HepG2 (cell line): ENCODE measurements around the gene CFAP97. TPM values are rescaled to one million over a fixed set of nuclear protein-coding genes. Genes with fewer than 3 reads are reported as not detected.

Experiments
- ARHGAP35 ChIP-seq: sonication (generic); formaldehyde crosslinking; IDR thresholded peaks from 2 replicates; pipeline ENCODE4 v1.9.0; 2022; ENCODE audit warnings: mild to moderate bottlenecking, inconsistent platforms, moderate library complexity, missing genetic modification reagents, borderline replicate concordance
- CCDC6 ChIP-seq: sonication (generic); formaldehyde crosslinking; IDR thresholded peaks from 2 replicates; pipeline ENCODE4 v1.8.1; 2022; ENCODE audit warnings: mild to moderate bottlenecking, missing genetic modification reagents, moderate library complexity
- ISL2 ChIP-seq: sonication (generic); formaldehyde crosslinking; IDR thresholded peaks from 2 replicates; pipeline ENCODE4 v1.5.0; 2020; ENCODE audit warnings: missing genetic modification reagents
- JUN ChIP-seq: sonication (generic); formaldehyde crosslinking; IDR thresholded peaks from 2 replicates; pipeline ENCODE4 v1.4.0; 2020; ENCODE audit warnings: mild to moderate bottlenecking, missing genetic modification reagents
- KMT2A ChIP-seq: sonication (generic); formaldehyde crosslinking; IDR thresholded peaks from 2 replicates; pipeline ENCODE4 v1.4.0; 2020; ENCODE audit warnings: missing genetic modification reagents
- MBD4 ChIP-seq: IDR thresholded peaks from 2 replicates; pipeline ENCODE4 v1.6.1; 2012; ENCODE audit warnings: low read length, inconsistent platforms, borderline replicate concordance
- MED1 ChIP-seq: sonication (generic); formaldehyde crosslinking; IDR thresholded peaks from 2 replicates; pipeline ENCODE4 v1.4.0; 2020; ENCODE audit warnings: missing genetic modification reagents
- NONO ChIP-seq, 2 experiments: fragments of 450-650 bp in 1 of 2; sonication (generic) in 1 of 2; formaldehyde crosslinking in 1 of 2; IDR thresholded peaks in 1 of 2; conservative IDR thresholded peaks in 1 of 2; 2 replicates each; pipeline versions ENCODE4 v1.6.1 to v1.8.0; 2017 to 2022; ENCODE audit warnings: mild to moderate bottlenecking in 1 of 2, missing genetic modification reagents in 1 of 2, moderate library complexity in 1 of 2
- RAD21 ChIP-seq: fragments of 450-650 bp; formaldehyde crosslinking; IDR thresholded peaks from 2 replicates; pipeline ENCODE4 v1.5.0; 2020; ENCODE audit warnings: mild to moderate bottlenecking
- RORA ChIP-seq: sonication (generic); formaldehyde crosslinking; IDR thresholded peaks from 2 replicates; pipeline ENCODE4 v1.5.0; 2020; ENCODE audit warnings: mild to moderate bottlenecking, missing genetic modification reagents, moderate library complexity
- SIN3A ChIP-seq: IDR thresholded peaks from 2 replicates; pipeline ENCODE4 v1.6.1; 2011; ENCODE audit warnings: low read depth, mild to moderate bottlenecking, control low read depth, low read length, borderline replicate concordance
- TSC22D2 ChIP-seq: sonication (generic); formaldehyde crosslinking; IDR thresholded peaks from 2 replicates; pipeline ENCODE4 v1.5.1; 2020; ENCODE audit warnings: missing genetic modification reagents, mild to moderate bottlenecking, borderline replicate concordance
- ZBED4 ChIP-seq: sonication (generic); formaldehyde crosslinking; IDR thresholded peaks from 2 replicates; pipeline ENCODE4 v1.4.0; 2020; ENCODE audit warnings: missing genetic modification reagents, borderline replicate concordance
- ZFP36L1 ChIP-seq: sonication (generic); formaldehyde crosslinking; IDR thresholded peaks from 2 replicates; pipeline ENCODE4 v1.8.0; 2022; ENCODE audit warnings: mild to moderate bottlenecking, missing genetic modification reagents, moderate library complexity
- ZNF224 ChIP-seq: sonication (generic); formaldehyde crosslinking; IDR thresholded peaks from 2 replicates; pipeline ENCODE4 v1.5.0; 2020; ENCODE audit warnings: mild to moderate bottlenecking, missing genetic modification reagents
- ZNF256 ChIP-seq: sonication (generic); formaldehyde crosslinking; conservative IDR thresholded peaks from 2 replicates; pipeline ENCODE4 v1.4.0; 2020; ENCODE audit warnings: missing genetic modification reagents
- ZNF292 ChIP-seq: sonication (generic); formaldehyde crosslinking; IDR thresholded peaks from 2 replicates; pipeline ENCODE4 v1.8.1; 2022; ENCODE audit warnings: mild to moderate bottlenecking, low read depth, missing genetic modification reagents, borderline replicate concordance
- ZNF543 ChIP-seq: sonication (generic); formaldehyde crosslinking; IDR thresholded peaks from 2 replicates; pipeline ENCODE4 v1.4.0; 2020; ENCODE audit warnings: mild to moderate bottlenecking, missing genetic modification reagents
- ZNF598 ChIP-seq: sonication (generic); formaldehyde crosslinking; IDR thresholded peaks from 2 replicates; pipeline ENCODE4 v1.5.1; 2020; ENCODE audit warnings: mild to moderate bottlenecking, missing genetic modification reagents, borderline replicate concordance
- ZNF704 ChIP-seq: sonication (generic); formaldehyde crosslinking; IDR thresholded peaks from 2 replicates; pipeline ENCODE4 v1.8.1; 2023; ENCODE audit warnings: mild to moderate bottlenecking, inconsistent platforms, moderate library complexity, missing genetic modification reagents, borderline replicate concordance
- ZNF781 ChIP-seq: sonication (generic); formaldehyde crosslinking; IDR thresholded peaks from 2 replicates; pipeline ENCODE4 v1.5.1; 2020; ENCODE audit warnings: borderline replicate concordance, mild to moderate bottlenecking, missing genetic modification reagents; ENCODE audit errors: not compliant biosample characterization
- polyA plus RNA-seq, 8 experiments: library from polyadenylated mRNA; depleted of rRNA in 3 of 8; stranded (reverse) in 7 of 8; unstranded in 1 of 8; fragments of >200 nt; fragmentation: Illumina TruSeq in 4 of 8; extraction: Trizol in 4 of 8; gene quantifications; 2 replicates each; pipeline versions ENCODE4 v1.2.1 to v1.2.3, GENCODE V29; 2011 to 2016; ENCODE audit warnings: low read depth in 4 of 8, missing spikeins in 1 of 8, mixed read lengths in 1 of 8; ENCODE audit not compliant: insufficient read depth in 1 of 8
- total RNA-seq, 5 experiments: library from RNA; depleted of rRNA; stranded (reverse); fragments of >200 nt; fragmentation: Illumina TruSeq; extraction: Trizol; gene quantifications; 2 replicates each; pipeline ENCODE4 v1.2.3, GENCODE V29; 2016; ENCODE audit warnings: low read depth in 1 of 5

Gene CFAP97
- total and polyA plus RNA-seq, 2 of the 13 experiments (the other 11 are each of a cell fraction or from before 2014, with no cell fraction given): 32.1 to 44.4 TPM

- TF ChIP-seq ZNF224 (CRISPR knock-in tag) (0 out of 2 replicates have a peak, but pooled peaks have one; percentile 49), KMT2A (CRISPR knock-in tag) (peak; percentile 88), MBD4 (no peak), ARHGAP35 (CRISPR knock-in tag) (0 out of 2 replicates have a peak, but pooled peaks have one; percentile 35), RORA (CRISPR knock-in tag) (no peak), NONO (IDR thresholded peaks at IDR 0.05) (no peak), NONO (CRISPR knock-in tag; conservative IDR thresholded peaks at IDR 0.05) (peak; percentile 78), ZNF543 (CRISPR knock-in tag) (peak; percentile 71; the same call in 1 of the 2 replicates), TSC22D2 (0 out of 2 replicates have a peak, but pooled peaks have one; percentile 69), ISL2 (CRISPR knock-in tag) (peak; percentile 81), ZBED4 (peak; percentile 90), CCDC6 (CRISPR knock-in tag) (peak; percentile 56), MED1 (CRISPR knock-in tag) (peak; percentile 79), ZNF781 (CRISPR knock-in tag) (peak; percentile 68), ZNF704 (CRISPR knock-in tag) (peak; percentile 90), ZNF292 (CRISPR knock-in tag) (peak; percentile 83), SIN3A (peak; percentile 79; the same call in 1 of the 2 replicates), ZNF256 (0 out of 2 replicates have a peak, but pooled peaks have one; percentile 68), ZNF598 (CRISPR knock-in tag) (peak; percentile 83; the same call in 1 of the 2 replicates), JUN (CRISPR knock-in tag) (no peak), ZFP36L1 (no peak), RAD21 (CRISPR knock-in tag) (peak; percentile 12)
These were observed 60.7 kb downstream of the CFAP97 start, which contains the start of gene SLC25A4 (continued) for GRCh38 chr4:185142912-185143600.
